GM18873 (cell line): ENCODE data around the gene AAK1.
A peak's percentile ranks its signal among the peaks of the same experiment; 100 is the strongest.
"Not testable (repeated sequence)": the region's sequence is repeated elsewhere in the genome, so short reads cannot be mapped to it uniquely, and the experiment has no call there.

ENCODE experiments used
- ATAC-seq: cut with Tn5 transposase; IDR thresholded peaks from one replicate; pipeline ENCODE4 v1.9.1; 2021; ENCODE audit warnings: mild to moderate bottlenecking, moderate library complexity, moderate number of reproducible peaks; ENCODE audit not compliant: unreplicated experiment, low FRiP score

The AAK1 gene

DNA sequence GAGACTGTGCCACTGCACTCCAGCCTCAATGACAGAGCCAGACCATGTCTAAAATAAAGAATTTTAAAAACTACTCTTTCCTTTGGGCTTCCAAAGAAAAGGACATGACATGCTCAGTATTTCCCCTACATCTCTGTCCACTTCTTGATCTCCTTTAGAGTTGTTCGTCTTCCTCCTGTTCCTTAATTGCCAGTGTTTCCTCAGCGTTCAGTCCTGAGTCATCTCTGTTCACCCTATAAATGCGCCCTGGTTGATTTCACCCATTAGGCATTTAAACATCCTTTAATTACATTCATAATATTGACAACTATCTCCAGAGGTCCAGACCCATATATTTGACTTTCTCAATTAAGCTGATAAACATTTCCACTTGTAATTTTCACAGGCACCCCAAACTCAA lies 64.0 kb downstream of the AAK1 start:
- no peak for ATAC-seq

DNA sequence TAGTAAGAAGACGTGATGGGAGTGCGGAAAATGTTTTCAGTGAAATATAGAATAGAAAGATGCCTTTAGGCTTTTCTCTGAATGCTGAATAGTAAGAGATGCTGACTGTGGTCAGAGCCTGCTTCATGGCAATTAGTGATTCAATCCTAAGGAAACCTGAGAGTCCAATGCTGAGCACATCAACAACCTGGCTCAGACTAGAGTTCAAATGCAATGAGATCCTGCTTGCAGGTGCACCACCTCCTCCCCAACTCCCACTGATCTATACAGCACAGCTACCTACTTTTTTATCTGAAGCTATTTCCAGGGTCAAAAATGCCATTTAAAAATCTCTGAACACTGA lies 65.4 kb downstream of the AAK1 start:
- ATAC-seq, result no peak

DNA sequence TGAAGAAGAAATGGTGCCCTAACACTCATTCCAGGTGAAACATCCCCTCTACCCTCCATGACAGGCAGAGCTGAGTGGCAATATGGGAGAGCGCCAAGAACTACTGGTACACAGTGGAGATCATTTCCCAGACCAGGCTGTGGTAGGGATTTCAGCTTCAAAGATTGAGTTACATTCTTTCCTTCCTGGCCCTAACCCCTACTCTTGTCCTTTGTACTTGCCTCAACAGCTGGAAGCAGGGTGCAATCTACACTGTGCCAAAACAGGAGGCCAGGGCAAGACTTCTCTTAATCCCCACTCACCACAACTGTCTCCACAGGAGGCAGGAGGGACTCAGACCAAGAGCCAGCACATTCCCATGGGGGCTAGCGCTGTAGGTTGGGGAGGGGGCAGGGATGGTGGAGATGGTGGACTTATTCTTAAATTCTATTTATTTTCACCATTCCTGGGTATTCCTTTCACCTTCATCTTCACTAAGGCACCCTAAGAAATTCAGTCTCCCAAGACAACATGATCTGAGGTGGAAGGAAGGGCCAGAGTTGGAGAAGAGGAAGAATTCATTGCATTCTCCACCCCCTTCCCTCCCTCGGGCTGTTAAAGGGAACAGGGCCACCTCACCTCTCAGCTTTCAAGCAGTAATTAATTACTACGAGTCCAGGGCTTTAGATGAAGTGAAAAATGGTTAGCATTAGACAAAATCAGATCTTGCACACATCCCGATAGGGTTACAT lies 65.9 kb downstream of the AAK1 start:
- no peak for ATAC-seq

DNA sequence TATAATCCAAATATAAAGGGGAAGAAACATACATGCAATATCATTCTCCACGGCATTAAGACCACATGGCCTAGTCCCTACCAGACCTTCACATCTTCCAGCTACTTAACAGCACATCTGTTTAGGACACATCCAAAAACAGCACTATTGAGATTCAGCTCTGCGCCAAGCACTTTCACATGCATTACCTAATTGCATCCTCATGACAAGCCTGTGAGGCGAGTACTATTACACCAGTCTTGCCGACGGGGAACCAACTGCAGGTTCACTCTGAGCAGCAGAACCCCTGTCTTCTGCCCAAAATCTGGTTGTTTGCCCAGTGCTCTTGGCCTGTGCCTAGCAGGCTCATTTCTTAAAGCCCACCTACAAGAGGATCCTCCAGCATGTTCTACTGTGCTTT lies 66.7 kb downstream of the AAK1 start:
- no peak for ATAC-seq

DNA sequence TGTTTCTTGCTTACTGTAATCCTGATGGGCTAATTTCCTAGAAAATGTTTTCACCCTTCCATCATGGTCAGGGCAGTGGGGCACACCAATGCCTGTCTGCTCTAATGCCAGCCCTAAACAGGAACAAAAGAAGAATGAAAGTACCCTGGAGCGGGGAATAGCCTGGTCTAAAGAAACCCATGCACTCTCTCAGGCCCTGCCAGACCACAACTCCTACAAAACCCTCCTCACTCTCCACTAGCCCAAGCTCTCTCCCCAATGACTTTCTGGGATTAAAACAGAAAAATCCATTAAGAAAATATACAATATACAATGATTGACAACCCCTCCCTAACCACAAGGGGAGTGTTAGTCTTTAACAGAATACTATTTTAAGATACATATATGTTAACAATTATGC lies 67.6 kb downstream of the AAK1 start:
- no peak for ATAC-seq

DNA sequence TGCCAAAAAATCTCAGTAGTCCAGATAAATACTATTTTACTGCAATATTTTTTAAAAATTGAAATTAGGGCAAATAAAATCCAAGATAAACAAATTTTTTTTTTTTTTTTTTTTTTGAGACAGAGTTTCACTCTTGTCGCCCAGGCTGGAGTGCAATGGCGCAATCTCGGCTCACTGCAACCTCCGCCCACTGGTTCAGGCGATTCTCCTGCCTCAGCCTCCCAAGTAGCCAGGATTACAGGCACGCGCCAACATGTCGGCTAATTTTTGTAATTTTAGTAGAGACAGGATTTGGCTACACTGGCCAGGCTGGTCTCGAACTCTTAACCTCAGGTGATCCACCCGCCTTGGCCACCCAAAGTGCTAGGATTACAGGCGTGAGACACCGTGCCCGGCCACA lies 68.2 kb downstream of the AAK1 start:
- ATAC-seq, result not testable (repeated sequence)

DNA sequence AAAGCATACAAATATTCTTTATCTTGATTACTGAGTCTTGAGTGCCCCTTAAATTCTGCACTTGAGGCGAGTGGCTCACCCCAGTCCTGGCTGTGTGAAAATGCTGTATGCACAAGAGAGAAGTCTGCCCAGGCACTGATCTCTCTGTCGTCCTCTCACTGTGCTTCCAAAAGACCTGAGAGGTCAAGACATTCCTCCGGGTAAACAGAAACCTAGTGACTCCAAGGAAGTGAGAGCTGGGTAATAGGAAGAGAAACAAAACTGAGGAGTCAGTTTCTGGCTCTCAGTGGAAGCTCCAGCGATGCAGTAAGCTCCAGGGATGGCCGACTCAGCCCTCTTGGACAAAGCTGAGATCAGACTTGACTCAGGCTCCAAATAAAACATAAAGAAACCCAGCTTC lies 70.9 kb downstream of the AAK1 start:
- ATAC-seq, result no peak

DNA sequence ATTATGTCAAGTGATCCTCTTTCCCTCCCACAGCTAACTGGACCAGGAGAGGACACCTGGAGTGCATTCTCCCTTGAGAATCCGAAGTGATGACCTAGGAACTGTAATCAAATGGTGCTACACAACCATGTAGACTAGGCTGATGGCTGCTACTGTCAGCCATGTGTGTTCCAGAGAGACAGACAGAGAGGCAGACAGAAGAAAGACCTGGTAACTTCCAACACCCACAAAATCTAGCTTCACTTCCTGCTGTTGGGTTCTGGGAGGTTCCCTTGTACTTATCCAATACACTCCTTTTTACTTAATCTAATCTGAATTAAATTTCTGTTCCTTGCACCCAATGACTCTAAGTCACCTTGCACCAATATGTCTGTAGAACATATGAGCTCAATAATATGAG lies 72.3 kb downstream of the AAK1 start:
- ATAC-seq, result no peak

DNA sequence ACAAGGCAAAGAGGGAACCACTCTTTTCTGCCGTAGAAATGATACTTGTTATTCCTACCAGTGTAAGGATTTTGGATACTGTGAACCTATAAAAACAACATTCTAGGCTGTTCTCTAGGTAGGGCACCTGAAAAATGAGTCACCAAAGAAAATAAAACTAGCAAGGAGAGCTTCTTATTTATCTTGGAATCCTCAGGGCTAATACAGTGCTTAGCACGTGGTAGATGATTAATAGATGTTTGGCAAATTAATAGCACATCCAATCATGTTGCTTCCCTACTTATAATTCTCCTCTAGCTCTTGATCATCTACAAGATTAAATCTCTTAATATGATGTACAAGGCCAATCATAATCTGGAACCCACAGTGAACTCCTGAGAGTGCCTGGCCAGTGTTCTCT lies 73.1 kb downstream of the AAK1 start:
- no peak for ATAC-seq

DNA sequence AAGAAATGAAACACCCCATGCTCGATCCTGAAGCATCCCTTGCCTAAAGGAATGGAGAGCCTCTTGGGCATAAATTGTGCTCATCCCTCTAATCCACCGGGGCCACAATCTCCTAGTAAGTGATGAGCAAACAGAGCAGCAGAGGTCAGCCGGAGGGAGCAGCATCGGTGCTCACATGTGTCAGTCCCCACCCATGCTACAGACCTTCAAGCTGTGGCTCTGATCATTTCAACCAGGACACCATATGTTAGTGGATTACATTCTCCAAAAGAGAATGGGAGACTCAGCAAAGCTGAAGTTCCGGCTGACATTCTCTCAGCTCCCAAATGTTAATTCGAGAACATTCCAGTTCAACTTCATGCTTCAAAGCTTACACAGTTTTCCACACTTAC lies 75.6 kb downstream of the AAK1 start:
- ATAC-seq, result no peak

DNA sequence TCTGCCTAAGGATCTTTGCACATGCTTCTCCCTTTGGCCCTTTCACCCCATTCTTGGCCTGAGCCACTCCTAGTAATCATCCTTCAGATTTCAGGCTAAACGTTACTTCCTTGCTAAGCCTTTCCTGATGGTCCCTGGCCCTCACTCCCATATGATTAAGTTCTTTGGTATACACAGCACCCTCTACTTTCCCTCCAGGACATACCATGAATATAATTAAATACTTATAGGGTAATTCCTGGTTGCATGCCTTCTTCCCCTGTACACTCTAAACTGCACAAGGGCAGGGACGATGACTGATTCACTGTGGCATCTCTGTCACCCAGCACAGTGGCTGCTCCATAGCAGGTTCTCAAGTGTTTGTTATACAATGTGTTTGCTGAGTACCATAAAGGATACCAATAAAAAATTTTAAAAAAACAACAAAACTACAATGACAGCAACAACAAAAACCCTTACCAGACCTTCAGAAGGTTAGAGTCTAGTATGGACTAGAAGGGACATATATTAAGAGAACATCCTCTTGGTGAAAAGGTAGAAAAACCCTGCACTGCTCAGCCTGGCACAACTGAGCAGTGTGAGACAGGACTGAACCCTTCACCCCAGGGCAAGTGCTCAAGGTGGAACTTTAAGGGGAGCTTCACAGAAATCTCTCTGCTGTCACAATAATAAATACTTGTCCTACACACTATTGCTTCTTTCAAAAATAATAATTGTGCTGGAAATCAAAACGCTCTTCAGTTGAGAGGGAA lies 76.2 kb downstream of the AAK1 start:
- ATAC-seq, result no peak

DNA sequence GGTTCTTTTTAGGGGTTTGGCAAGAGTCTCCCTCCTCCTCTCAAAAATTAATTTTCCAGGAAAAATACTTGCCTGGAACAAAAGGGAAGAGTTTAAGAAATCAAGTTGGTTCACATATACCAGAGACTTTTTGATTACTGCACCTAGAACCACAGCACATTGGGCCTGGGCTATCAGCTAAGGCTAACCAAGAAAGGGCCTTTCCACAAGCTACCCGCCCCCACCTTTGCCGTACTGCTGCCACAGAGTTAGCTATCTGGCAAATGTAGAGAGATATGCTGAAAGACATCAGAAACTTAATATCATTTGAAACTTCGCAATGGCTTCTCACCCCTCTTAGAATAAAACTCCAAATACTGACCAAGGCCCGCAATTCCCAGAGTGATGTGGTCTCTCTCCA lies 76.9 kb downstream of the AAK1 start:
- no peak for ATAC-seq

DNA sequence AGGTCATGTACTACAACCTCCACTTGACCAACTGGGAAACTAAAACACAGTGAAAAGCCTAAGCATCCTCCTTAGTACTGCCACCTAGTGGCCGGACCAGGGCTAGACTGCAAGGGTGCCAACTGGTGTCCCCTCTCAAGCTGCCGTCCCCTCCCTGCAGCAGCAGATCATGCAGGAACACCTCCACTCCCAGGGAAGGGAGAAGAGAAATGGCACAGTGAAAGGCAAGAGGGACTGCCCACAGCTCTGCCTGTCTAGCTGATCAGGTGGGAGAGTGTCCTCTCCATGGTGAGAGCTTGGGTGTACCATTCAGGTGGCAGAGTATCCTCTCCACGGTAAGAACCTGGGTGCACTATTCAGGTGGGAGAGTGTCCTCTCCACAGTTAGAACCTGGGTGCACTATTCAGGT lies 78.1 kb downstream of the AAK1 start:
- peak; percentile 52 for ATAC-seq

DNA sequence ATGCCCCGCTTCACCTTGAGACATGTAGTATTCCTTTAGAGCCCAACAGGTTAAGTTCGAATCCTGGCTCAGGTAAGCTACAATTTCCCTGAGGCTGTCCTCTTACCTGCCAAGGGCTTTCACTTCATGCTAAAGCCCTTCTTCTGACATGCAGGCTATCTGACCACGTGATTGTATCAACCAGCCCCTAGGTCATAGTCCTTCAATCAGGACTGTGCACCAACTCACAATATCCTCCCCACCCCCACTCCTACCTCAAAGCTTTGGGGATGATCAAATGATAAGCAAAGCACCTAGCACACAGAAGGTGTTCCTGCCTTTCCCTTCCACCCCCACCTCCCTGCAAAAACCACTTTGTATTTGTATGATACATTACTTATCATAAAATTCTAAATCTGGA lies 78.9 kb downstream of the AAK1 start:
- ATAC-seq, result no peak

DNA sequence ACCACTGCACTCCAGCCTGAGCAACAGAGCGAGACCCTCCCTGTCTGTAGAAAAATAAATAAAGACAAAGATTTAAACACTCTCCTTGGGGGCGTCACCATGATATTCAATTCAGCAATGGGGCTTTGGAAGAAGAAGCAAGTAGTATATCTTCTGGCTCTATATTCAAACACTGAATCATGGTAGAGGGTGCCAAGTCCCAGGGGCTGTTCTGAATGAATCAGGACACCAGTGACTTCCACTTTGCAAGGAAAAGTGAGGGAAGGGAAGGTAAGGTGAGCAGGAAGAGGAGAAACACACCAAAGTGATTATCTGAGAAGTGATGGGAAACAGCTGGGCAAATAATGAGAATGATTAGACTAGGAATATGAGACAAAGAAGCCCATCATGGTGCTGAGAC lies 80.5 kb downstream of the AAK1 start:
- ATAC-seq, result no peak

DNA sequence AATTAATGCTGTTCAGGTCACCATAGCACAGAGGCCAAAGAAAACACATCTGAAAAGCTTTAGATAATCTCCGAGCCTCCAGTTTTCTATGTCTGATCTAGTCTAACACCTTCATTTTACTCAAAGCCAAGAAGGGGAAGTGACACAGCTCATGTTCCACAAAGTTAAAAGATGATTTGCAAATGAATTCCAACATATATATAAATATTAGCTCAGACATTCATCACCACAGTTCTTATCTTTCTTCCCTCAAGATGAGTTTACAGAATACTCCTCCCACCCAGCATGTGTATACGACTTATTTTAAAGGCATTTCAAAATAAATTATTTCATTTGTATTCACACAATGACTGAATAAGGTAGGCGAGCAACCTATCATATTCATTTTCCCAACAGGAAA lies 82.4 kb downstream of the AAK1 start:
- no peak for ATAC-seq

DNA sequence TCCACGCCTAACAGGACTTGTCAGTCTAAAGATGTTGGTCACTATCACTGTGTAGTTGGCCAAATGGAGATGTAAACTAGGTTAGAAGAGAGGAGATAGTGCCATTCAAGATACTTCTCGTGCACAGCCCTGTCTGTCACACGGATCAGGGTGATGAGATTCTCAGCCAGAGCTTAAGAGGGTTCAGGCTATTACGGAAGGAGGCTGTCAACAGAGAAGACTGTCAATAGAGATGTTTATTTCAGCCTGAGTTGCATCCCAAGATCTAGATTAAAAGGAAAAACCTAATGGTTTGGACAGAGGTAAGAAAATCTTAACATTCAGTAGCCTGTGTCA lies 83.4 kb downstream of the AAK1 start:
- no peak for ATAC-seq

DNA sequence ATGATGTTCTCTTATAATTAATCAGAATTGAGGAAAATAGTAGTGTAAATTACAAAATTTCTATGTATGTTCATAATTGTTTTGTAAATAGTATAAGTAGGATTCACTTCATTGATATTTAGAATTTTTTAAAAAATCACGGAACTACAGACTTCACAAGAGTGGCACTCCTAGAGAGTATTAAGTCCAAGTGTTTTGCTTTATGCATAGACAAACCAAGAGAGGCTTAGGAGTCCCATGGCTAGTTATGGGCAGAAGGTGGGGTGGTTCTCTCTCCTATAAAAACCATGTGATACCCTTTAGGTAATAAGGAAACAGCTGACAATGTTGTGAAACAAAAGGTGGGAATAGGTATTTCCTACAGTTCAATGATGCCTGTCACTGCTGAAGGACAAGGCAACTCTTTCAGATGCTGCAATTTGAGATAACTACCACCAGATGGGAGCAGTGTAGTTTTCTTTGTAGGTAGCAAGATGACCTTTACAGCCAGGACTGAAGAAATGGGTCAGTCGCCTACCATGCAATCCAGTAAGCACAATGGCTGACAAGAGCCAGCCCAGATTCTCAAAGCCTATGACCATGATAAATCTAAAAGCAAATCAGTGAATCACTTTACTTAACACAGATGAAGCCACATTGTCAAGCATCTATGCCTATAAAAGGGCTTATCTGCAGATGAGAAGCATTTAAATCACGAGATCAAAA lies 83.9 kb downstream of the AAK1 start:
- no peak for ATAC-seq

DNA sequence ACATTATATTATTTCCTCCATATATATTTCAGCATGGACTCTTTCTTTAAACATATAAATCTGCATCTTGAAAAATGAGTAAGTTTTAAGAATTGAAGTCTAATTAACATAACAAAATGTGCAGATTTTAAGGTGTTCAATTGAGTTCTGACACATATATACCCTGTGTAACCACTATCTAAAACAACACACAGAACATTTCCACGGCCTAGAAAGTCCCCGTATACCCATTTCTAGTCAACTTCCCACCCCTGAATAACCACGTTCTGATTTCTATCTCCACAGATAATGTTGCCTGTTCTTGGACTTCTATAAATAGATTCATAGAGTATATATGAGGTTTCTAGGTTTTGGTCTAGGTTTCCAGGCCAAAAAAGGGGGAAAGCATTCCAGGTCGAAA lies 87.5 kb downstream of the AAK1 start:
- no peak for ATAC-seq

DNA sequence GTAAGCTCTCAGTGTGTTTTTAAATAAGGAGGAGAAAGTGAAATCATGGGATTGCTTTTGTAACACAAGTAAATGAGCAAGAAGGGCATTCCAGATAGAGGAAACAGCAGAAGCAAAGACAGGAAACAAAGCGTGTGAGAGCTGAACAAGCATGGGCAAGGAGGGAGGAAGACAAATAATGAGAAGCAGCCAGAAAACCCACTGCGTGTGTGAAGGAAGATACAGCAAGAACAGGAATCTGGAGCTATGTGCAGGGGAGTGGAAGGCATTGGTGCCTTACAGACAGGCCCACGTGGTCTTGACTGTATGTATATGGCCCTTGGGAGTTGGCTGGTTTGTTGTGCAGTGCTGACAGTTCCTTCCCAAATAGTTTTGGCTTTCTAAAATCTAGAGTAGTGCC lies 88.6 kb downstream of the AAK1 start:
- ATAC-seq, result no peak

DNA sequence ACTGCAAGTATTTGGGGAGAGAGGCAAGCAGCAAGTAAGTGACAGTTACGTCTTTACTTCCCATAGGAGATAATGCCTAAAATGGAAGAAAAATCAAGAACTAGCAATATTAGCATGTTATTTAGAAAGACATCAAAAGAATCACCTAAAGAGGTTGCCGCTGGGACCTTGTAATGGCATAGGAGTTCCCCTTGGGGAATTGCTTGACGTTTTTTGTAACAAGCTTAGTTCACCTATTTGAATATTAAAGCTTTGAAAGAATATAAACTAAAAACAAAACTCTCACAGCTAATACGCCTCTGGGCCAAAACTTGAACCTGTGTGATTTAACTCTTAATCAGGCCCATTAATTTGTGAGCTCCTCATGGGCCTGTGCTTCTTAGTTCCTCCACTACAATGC lies 89.0 kb downstream of the AAK1 start:
- ATAC-seq, result no peak

DNA sequence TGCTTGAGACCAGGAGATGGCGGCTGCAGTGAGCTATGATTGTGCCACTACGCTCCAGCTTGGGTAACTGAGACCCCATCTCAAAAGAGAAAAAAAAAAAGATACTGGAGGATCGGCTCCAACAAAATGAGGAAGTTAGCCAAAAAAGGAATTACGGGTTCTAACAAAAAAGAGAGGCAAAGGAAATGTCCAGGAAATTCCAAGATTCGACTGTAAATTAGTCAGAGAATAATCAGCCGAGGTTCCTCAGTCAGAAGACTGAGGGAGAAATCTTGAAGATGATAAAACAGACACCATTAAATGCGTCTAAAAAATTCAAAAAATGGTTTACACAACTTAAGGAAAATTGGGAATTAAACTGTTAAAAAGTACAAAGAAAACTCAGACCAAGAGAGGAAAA lies 89.5 kb downstream of the AAK1 start:
- ATAC-seq, result no peak
